Stimulated activated CD4-positive, alpha-beta T cell treated with anti-CD3 and anti-CD28 coated beads, Interleukin-4, amount 100 ng/mL, for 1 hour (primary cell): ENCODE results near the gene ADGRD1.

ENCODE experiments used
- DNase-seq: peaks from one replicate; pipeline ENCODE4 v3.0.0-alpha.2; 2020

ADGRD1 gene

GRCh38 chr12:130967636-130968035, 13.9 kb downstream of the ADGRD1 start:
- no peak for DNase-seq

- no peak for DNase-seq
These were observed 14.9 kb downstream of the ADGRD1 start for GRCh38 chr12:130968611-130969010.

GRCh38 chr12:130969223-130969622, 15.5 kb downstream of the ADGRD1 start:
- DNase-seq = no peak

- DNase-seq = no peak
These were observed 16.6 kb downstream of the ADGRD1 start for GRCh38 chr12:130970165-130970907.

DNA sequence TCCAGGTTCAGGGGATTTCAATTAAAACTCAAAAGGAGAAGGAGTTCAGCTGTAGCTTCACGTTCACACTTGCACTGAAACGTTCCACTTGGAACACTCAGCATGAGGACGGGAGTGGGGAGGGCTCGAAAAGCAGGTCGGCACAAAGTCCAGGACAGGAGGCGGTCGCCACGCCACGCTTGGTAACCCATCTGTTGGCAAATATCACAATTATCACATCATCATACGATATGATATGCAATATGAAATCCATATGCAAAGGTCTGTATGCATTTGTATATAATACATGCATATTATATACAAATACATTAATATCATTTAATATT, 17.2 kb downstream of the ADGRD1 start:
- DNase-seq = no peak

GRCh38 chr12:130971925-130972585, 18.3 kb downstream of the ADGRD1 start:
- no peak for DNase-seq

- DNase-seq = no peak
These were observed 18.9 kb downstream of the ADGRD1 start for GRCh38 chr12:130972586-130972950.

GRCh38 chr12:130973109-130973508, 19.4 kb downstream of the ADGRD1 start:
- no peak for DNase-seq

DNA sequence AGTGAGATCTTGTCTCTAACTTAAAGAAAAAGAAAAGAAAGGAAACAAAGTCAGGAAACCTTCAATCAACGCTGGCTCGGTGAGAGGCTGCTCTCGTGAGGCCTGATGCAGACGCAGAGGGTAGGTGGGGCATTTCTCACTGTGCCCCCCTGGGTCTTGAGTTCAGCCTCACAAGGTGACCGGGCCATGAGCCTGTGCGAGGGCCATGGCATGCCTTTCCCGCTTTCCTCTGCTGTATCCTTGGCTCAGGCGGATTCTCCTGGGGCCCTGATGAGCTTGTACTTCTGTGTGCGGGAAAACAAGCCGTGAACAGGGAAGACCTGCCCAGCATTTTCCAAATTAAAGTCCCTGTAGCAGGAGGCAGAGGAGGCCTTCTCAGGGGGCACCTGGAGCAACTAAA, 20.2 kb downstream of the ADGRD1 start:
- no peak for DNase-seq

- DNase-seq = no peak
These were observed 21.4 kb downstream of the ADGRD1 start for GRCh38 chr12:130975116-130975515.

GRCh38 chr12:130976171-130976720, 22.5 kb downstream of the ADGRD1 start:
- no peak for DNase-seq

DNA sequence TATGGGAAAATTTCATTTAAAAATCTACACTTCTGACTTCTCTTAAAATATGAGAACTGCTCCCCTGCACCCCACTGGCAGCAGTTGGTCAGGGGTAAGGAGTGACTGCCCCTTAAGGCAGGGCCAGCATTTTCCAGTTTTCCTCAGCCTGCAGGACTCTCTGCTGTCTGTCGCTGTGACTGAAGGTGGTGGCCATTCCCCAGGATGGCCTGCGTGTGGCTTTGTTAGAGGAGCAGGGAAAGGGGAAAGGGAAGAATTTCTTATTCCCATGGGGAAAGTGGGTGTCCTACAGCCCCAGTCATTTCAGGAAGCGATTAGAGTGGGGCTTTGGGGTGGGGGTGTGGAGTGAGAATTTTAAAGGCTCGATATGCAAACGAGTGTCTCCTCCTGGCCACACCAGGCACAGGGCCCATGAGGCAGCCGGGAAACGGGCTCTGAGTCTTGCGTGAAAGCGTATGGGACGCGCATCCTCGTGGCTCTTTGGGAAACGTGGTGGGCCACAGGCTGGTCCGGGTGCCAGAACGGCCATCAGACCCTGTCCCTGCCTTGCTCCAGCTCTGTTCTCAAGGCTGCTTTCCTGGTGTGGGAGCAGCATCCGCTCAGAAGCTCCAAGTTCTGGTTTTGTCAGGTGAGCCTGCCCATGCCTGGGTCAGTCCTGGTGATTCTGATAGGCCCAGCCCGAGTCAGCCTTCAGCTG, 23.5 kb downstream of the ADGRD1 start:
- no peak for DNase-seq

DNA sequence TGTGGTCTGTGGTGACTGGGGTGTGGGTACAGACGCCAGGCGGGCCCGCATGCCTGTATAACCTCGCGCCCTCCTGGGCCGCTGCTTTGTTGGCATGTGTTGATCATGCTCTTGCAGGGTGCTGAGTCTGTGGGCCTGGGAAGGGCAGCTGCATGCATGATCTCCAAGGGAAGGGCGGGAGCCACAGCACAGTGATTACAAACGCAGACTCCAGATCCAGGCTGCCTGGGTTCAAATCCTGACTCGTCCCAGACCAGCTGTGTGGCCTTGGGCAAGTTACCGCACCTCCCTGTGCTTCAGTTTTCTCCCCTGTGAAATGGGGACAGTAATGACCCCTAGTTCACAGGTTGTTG, 24.0 kb downstream of the ADGRD1 start:
- no peak for DNase-seq

GRCh38 chr12:130978785-130979184, 25.1 kb downstream of the ADGRD1 start:
- DNase-seq = no peak

GRCh38 chr12:130981074-130981742, 27.5 kb downstream of the ADGRD1 start:
- DNase-seq = no peak

GRCh38 chr12:130981911-130982310, 28.2 kb downstream of the ADGRD1 start:
- DNase-seq = no peak

DNA sequence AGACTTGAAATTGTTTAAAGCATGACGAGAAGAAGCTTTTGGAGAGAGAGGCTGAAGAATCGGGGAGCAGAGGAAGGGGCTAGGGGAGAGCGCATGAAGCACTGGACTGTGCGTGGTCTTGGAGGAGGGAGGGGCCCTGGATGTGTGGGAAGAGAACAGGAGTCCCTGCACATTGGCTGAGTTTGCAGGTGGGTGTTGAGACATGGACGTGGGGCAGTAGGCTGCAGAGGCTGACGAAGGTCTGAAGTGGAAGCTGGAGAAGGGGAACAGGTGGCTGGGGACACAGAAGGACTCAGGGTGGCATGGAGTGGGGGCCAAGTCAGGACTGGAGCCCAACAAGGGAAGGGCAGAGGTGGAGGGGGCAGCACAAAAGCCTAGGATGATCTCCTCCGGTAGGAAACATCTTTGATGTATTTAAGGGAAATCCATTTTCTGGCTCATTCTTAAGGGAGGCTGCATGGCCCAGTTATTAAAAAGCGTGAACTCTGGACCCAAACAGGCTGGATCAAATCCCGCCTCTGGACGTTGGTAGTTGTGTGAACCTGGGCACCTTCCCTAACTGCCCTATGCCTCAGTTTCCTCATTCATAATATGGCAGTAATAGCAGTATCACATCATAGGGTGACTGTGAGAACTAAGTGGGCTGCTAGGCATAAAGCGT, 29.0 kb downstream of the ADGRD1 start:
- no peak for DNase-seq

- no peak for DNase-seq
These were observed 29.8 kb downstream of the ADGRD1 start for GRCh38 chr12:130983328-130984017.

DNA sequence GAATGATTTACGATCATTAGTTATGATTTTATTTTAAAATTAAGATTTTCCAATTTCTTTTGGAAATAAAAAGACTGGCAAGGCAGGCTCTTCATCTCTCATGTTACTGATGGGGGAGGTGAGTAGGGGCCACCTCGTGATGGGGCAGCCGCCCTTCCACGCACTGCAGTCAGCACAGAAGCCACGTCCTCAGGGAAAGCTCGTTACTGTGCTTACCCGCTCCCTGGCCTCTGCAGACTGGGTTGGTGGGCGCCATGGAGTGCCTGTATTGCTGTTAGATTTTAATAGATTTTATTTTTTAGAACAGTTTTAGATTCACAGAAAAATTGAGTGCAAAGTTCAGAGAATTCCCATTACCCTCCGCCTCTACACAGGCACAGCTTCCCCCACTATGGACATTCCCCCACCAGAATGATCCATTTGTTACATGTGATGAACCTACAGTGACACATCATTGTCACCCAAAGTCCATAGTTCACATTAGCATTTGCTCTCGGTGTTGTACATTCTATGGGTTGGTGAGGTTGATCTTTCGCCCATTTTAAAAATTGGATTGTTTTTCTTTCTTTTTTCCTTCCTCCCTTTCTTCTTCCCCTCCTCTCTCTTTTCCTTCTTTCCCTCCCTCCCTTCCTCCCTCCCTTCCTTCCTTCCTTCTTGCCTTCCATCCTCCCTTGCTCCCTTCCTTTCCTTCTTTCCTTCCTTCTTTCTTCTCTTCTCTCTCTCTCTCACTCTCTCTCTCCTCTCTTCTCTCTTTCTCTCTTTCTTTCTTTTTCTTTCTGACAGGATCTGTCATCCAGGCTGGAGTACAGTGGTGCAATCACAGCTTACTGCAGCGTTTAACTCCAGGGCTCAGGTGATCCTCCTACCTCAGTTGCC, 30.7 kb downstream of the ADGRD1 start:
- DNase-seq = no peak

DNA sequence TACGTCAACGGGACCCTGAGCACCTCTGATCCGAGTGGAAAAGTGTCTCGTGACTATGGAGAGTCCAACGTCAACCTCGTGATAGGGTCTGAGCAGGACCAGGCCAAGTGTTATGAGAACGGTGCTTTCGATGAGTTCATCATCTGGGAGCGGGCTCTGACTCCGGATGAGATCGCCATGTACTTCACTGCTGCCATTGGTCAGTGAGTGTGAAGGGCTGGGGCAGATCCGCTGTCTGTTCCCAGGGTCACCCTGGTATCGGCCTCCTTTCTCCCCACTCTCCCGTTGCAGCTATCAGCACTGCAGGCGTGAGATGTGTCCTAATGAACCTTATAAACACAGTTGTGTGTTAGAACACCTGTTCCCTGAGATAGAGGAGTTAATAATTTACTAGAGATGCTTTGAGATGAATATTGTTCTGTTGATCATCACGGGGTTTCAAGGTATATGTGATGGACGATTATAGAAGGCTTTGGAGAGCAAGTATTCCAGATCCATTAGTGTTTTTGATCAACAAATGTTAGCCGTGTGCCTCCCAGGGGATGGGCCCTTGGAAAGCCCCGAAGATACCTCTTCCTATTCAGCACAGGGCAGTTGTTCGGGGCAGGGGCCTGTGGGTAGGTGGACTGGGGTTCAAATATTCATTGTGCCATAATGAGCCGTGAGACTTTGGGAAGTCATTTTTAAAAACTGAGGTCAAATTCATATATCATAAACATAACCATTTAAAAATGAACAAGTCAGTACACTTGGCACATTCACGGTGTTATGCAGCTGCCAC, 33.6 kb downstream of the ADGRD1 start:
- no peak for DNase-seq
